ENCODE data around the gene GDF2. TPM values are rescaled to one million over a fixed set of nuclear protein-coding genes. Genes with fewer than 3 reads are reported as not detected.
A peak's percentile ranks its signal among the peaks of the same experiment; 100 is the strongest.

Gene GDF2
- total and polyA plus RNA-seq, 12 donors: not detected

- DNase-seq: no peak
- Histone ChIP-seq H3K36me3 (no peaks in the 10 kb centered on the region), H3K4me3 (no peak overlapping the region), H3K4me1 (no peaks in the 10 kb centered on the region), H3K27me3 (no peaks in the 10 kb centered on the region), H3K9me3 (no peaks in the 10 kb centered on the region), H3K27ac (no peak overlapping the region)
- ATAC-seq: no peak
- TF ChIP-seq CTCF (IDR thresholded peaks at IDR 0.05): no peak
- intact Hi-C loops (cut with DNase I): no loop called here
- WGBS, 2 donors: 71 to 75% methylated on average over 5 of the region's 5 CpGs
Measured at GRCh38 chr10:47366181-47366631, 44.0 kb downstream of the GDF2 start.

- no peak for ATAC-seq
- H3K36me3 ChIP-seq: no peaks in the 10 kb centered on the region
- 90 to 94% methylated on average over 8 of the region's 8 CpGs for WGBS, 2 donors
- intact Hi-C loops (cut with DNase I): no loop called here
- no peaks in the 10 kb centered on the region for H3K27me3 ChIP-seq
- H3K9me3 ChIP-seq: no peaks in the 10 kb centered on the region
- H3K4me3 ChIP-seq: no peak overlapping the region
- no peak for DNase-seq
- TF ChIP-seq CTCF (IDR thresholded peaks at IDR 0.05): no peak
- H3K4me1 ChIP-seq: no peaks in the 10 kb centered on the region
- no peak overlapping the region for H3K27ac ChIP-seq
Measured at GRCh38 chr10:47366731-47367460, 44.6 kb downstream of the GDF2 start.

GRCh38 chr10:47367646-47368045 is 45.4 kb downstream of the GDF2 start:
- Histone ChIP-seq H3K4me1 (no peaks in the 10 kb centered on the region), H3K4me3 (no peak overlapping the region), H3K9me3 (no peaks in the 10 kb centered on the region), H3K36me3 (no peaks in the 10 kb centered on the region), H3K27ac (no peak overlapping the region), H3K27me3 (peaks cover 0 to 3% (median 0%) of the 10 kb centered on the region in 7 donors)
- WGBS, 2 donors: 81 to 87% methylated on average over 11 of the region's 11 CpGs
- no peak for TF ChIP-seq CTCF (IDR thresholded peaks at IDR 0.05)
- ATAC-seq (peak in 2 of 8 donors; percentile 19 to 51), DNase-seq (no peak)
- intact Hi-C loops (cut with DNase I): no loop called here

GRCh38 chr10:47368431-47369180 is 46.4 kb downstream of the GDF2 start:
- no peak for TF ChIP-seq CTCF (IDR thresholded peaks at IDR 0.05)
- H3K27ac ChIP-seq: no peak overlapping the region
- 91 to 94% methylated on average over 24 of the region's 24 CpGs for WGBS, 2 donors
- H3K4me1 ChIP-seq: no peaks in the 10 kb centered on the region
- no peak for ATAC-seq
- H3K4me3 ChIP-seq: no peak overlapping the region
- no peaks in the 10 kb centered on the region for H3K9me3 ChIP-seq
- no peak for DNase-seq
- intact Hi-C loops (cut with DNase I): no loop called here
- H3K36me3 ChIP-seq: no peaks in the 10 kb centered on the region
- peaks cover 0 to 3% (median 0%) of the 10 kb centered on the region in 7 donors for H3K27me3 ChIP-seq

All from heart right ventricle (tissue), 16 donors.